NCI-H1930 (cell line): ENCODE results near the gene LRP11.
A peak's percentile ranks its signal among the peaks of the same experiment; 100 is the strongest.
"Not testable (repeated sequence)": the region's sequence is repeated elsewhere in the genome, so short reads cannot be mapped to it uniquely, and the experiment has no call there.

Experiments
- DNase-seq, 2 experiments: peaks; one replicate each; lab custom pipeline; 2025; lab: John Stamatoyannopoulos, UW

The LRP11 gene

DNA sequence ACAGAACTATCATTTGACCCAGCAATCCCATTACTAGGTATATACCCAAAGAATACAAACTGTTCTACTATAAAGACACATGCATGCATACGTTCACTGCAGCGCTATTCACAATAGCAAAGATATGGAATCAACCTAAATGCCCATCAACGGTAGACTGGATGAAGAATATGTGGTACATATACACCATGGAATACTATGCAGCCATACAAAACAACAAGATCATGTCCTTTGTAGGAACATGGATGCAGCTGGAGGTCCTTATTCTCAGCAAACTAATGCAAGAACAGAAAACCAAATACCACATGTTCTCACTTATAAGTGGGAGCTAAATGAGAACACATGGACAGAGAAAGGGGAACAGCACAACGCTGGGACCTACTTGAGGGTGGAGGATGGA lies 15.8 kb downstream of the LRP11 start:
- not testable (repeated sequence) for DNase-seq

DNA sequence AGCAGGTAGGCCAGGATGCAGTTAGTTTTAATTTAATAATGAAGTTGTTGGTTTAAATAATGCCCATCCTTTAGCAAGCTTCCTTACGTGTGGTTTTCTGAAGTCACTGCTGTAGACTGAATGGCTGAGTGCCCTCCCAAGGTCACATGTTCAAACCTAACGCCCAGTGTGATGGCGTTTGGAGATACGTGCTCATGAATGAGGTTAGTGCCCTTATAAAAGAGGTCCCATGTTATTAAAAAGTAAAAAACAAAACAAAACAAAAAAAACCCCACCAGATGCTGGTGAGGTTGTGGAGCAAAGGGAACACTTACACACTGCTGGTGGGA lies 16.3 kb downstream of the LRP11 start:
- no peak for DNase-seq

DNA sequence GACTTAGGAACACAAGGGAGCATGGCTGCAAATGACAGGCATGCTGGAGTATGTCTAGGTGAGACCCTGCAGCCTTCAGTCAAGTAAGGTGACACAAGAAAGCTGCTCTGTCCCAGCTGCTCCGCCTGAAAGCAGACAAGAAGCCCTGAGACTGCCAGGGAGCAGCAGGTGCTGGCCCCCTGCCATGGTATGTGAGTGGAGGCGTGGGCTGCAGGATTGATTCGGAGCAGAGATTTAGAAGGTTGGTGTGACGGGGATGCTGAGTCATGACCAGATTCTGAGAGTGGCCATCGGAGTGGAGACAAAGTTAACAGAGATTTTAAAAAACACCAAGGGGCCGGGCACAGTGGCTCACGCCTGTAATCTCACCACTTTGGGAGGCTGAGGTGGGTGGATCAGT lies 17.8 kb downstream of the LRP11 start:
- DNase-seq = no peak

DNA sequence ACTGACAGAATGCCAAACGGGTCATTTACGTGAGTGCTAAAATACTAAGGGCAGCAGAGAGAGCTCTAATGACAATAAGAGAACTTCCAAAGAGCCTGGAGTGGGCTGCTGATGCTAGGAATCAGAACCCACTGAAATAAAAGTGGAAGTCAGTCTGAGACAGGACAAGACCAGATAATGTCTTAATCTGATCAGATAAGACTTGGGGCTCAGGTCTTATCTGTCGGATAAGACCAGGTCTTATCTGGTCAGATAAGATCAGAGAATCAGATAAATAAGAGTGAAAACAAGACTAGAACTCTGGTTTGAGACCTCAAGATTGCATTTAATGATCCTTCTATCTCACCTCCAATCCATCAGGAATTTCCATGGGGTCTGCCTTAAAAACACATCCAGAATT lies 18.6 kb downstream of the LRP11 start:
- no peak for DNase-seq

DNA sequence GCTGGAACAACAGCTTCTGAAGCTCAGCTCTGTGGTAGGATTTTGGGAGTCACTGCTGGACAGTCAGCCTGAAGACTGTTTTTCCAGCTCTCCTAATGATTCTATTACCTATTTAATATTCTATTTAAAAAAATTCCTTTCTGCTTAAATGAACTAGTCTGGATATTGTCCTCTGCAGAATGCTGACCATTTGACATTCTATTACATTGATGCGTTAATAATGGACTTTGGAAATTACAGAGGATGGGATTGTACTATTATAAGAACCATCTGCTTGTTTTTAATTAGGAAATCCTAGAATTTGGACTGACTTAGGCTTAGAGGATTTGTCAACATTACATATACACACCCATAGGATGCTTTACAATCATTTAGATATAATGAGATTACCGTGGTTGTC lies 19.7 kb downstream of the LRP11 start:
- no peak for DNase-seq

DNA sequence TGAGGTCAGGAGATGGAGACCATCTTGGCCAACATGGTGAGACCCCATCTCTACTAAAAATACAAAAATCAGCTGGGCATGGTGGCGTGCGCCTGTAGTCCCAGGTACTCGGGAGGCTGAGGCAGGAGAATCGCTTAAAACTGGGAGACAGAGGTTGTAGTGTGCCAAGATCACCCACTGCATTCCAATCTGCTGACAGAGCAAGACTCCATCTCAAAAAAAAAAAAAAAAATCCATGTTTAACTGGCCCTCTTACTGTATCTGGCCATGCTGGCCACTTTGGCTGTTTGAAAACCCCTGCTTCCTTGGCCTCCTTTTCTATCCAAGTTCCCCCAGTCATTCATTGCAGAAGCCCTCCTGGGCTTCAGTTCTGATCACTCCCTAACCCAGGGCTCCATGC lies 20.1 kb downstream of the LRP11 start:
- not testable (repeated sequence) for DNase-seq

DNA sequence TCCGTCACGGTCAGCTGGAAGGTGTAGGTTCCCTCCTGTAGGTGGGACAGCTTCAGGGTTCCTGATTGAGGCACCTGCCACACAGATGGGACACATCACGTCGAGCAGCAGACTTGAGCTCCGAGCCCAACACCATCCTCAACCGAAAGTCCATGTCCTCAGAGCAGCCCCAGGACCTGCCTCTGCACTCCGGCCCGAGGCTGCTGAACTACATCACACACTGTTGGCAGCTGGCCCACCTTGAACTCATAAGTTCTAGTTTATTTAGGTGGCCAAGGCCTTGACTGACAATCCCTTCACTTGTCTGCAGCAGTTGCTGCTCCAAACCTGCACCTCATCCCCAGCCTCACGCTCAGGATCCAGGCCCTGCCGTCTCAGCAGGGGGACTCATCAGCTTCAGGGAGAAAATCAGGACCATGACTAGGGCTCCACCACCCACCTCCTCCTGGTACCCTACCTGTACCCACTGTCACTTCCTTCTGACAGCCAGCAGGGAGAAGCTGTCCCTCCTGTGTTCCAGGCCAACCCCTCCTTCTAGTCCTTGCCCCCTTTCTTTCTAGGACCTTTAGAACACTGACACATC lies 21.0 kb downstream of the LRP11 start:
- DNase-seq = no peak

DNA sequence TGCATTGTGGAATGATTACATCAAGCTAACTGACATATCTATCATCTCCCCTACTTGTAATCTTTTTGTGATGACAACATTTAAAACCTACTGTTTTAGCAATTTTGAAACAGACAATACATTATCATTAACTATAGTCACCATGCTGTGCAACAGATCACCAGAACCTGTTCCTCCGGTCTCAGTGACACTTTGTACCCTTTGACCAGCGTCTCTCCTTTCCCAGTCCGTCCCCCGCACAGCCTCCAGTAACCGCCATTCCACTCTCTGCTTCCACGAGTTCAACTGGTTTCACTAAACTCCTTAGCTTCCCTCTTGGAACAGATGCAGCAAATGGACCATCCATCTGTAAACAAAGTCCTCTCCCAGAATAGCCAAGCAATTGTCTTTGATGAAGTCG lies 21.8 kb downstream of the LRP11 start:
- no peak for DNase-seq

DNA sequence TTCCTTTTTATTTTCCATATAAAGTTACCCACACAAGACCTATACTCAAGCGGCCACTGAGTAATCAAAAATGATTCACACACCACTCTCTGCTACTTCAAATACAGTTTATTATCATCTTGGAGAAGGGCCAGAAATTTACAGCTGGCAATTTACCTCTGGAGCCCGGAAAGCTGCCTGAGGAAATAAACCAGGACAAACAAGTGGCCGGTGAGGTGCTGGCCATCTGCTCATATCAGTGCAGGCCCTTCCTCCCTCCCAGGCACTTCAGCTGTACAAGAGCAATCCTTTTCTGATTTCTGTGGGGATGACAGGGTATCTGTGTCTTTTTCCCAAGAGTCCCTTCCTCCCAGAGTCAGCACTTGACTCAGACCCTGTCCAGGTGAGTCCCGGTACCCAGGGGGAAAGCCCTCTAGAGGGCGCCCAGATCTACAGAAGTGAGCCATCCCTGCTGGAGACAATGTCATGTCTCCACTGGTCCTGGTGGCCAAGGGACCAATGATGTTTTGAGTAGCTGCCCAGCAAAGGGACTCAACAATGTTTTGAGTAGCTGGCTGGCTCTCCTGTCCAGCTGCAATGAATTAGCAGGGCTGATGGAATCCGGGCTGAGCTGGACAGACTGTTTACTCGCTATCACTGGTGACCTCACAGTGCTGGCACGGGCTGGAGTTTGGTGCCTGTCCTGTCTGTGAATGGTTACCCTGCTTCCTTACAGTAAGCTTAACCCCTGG lies 23.6 kb downstream of the LRP11 start:
- peak in 1 of 2 experiments; percentile 15 for DNase-seq

DNA sequence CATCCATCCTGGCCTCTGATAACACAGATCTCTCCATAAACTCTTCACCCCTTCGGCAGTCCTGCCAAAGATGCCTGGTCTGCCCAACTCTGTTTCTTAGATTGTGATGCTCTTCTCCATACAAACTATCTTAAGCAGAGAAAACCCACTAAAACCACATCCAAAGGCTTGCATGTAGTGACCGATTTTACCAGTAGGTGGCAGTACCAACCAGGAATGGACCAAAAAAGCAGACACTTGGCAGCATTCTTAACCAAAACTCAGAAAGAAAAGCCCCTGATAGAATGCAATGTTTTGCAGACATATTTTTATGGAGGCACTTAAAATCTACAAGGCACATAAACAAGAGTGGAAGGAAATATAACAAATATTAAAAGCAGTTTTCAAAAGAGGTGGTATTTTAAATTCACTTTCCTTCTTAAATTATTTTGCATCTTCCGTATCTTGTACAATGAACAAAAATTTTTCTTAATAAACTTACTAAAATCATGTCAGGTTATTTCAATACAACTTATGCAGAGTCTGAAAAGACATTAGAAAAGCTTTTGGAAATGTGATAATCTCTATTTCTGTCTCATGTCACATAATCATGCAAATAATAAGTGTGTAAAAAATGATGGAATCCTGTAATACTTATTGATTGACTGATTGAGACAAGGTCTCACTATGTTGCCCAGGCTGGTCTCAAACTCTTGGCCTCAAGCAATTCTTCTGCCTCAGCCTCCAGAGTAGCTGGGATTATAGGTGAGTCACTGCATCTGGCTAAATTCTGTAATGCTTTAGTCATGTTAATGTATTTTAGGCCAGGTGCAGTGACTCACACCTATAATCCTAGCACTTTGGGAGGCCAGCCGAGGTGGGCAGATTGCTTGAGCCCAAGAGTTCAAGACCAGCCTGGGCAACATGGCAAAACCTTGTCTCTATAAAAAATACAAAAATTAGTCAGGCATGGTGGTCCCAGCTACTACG lies 29.4 kb downstream of the LRP11 start:
- peak in 1 of 2 experiments; percentile 23 for DNase-seq

DNA sequence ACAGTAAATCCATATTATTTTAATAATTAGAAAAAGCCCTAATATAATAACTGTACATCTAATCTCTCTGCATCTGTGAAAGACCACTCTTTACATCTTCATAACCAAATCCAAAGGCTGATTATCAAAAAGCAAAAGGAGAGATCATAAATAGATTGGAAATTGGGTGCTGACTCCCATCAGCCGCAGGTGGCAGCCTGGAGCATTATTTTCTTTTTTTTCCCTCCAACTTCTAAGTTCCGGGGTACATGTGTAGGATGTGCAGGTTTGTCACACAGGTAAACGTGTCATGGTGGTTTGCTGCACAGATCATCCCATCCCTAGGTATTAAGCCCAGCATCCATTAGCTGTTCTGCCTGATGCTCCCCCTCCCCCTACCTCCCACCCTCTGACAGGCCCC lies 30.5 kb downstream of the LRP11 start:
- no peak for DNase-seq

DNA sequence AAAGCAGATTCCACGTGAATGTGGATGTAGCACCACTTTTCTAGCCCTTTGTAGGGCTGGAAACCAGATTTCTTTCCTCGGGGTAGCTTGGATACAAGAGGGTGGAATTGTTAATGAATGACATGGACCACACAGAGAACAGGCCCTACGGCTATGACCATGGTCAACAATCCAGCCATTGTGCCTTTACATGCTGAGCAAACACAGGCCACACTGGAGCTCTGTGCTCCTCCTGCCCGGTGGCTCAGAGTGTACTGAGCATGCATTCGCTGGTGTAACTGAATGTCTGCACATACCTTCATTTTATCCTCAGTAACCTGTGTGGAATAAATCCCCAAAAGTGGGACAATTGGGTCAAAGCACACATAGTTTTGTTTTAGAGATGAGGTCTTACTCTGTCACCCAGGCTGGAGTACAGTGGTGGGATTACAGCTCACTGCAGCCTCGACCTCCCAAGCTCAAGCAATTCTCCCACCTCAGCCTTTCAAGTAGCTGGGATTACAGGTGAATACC lies 32.8 kb downstream of the LRP11 start:
- no peak for DNase-seq

DNA sequence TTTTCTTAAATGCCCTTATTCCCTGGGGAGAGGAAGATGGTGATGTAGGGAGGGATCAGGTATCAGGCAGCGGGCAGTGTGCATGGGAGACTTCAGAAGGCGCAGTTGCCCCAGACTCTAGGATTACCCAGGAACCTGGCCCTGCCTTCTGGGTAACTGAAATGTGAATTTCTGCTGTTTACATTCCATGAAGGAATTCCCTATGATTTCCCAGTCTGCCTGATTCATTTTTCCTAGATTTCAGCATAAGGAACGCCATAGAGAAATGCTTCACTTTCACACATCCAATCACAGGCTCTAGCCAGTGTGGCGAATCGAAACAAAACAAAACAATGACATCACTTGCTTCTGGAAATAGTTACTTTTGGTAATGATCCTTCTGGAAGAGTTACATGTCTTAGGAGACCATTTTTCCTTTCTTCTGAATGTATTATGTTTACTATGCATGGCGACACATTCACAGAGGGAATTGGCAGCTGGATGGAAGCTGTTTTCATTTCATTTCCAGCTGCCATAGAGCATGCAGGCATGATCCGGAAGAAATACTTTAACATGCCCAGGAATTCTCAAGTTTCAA lies 33.3 kb downstream of the LRP11 start:
- no peak for DNase-seq

DNA sequence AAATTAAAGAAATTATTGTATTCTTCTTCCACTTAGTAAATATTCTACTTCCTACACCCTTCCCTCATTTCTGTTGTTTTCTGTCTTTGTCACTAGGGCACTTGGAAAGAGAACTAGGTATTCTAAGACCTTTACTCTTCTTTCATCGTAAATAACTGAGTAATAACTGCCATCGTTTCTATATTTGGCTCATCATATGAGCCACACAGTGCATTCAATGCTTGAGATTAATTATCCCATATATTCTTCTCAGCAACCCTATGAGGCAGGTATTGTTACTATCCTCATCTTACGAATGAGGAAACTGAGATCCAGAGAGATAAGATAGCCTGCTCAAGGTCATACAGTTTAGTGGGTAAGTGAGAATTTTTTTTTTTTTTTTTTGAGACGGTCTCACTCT lies 38.9 kb downstream of the LRP11 start:
- no peak for DNase-seq

DNA sequence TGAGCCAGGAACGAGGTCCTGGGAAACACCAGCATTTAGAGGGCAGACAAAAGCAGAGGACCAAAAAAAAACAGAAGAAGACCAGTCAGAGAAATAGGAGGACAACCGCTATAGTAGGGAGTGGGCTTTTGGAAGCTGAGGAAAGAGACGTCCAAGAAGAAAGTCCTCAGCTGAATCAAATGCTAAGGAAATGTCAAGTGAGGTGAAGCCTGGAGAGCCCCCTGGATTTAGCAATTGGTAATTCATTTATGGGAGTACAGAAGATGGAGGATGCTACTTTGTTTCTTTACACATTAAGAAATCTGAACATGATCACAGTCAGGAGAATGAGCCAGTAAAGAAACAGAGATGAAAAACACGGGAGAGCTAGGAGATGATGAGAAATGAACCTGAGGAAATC lies 41.1 kb downstream of the LRP11 start:
- no peak for DNase-seq

DNA sequence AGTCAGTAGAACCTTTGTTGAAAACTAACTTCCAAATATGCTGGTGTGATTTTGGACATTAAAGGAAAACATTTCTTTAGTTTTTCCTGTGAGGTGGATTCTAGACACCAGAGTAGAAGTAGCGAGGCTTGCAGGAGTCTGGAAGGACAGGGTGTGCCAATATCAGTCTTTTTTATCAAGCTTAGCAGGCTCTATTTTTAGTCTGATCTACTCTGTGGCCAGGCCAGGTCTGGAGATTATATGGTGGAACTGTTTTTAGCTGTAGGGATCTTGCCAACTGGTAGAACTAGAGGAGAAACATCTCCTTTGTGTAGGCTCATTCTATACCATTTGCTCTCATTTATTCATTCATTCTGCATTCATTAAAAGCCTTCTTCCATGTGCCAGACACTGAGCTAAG lies 42.7 kb downstream of the LRP11 start:
- DNase-seq = no peak

DNA sequence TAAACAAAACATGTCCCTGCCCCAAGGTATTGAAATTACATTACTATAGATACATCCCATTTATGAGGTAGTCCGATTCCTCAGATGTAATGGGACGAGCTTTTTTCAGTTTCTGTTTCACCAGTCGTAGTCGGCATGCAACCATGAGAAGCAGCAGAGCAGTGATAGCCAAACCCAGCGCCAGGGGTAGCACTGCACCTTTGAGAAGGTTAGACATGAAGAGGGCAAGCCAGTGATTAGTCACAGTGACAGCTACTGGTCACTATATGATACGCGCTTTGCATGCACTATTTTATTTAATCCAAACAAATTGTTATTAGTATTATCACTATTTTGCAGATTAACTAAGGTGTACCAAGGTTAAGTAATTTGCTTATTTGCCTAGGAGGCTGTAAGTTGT lies 43.7 kb downstream of the LRP11 start:
- DNase-seq = no peak

DNA sequence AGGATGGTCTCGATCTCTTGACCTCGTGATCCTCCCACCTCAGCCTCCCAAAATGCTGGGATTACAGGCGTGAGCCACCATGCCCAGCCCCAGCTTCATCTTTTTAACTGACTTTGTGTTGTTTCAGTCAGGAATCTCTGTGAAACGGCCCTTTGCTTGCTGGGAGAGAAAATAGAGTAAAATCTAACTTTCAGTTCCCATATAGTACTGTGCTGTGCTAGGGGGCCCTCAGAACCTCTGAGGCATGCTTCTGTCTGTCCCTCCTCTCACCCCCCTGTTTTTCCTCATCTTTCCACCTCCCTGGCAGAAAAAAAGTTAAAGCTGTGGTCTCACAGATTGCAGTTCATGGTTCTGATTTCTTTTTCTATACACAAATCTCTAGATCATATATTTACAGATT lies 48.4 kb downstream of the LRP11 start:
- DNase-seq = no peak

DNA sequence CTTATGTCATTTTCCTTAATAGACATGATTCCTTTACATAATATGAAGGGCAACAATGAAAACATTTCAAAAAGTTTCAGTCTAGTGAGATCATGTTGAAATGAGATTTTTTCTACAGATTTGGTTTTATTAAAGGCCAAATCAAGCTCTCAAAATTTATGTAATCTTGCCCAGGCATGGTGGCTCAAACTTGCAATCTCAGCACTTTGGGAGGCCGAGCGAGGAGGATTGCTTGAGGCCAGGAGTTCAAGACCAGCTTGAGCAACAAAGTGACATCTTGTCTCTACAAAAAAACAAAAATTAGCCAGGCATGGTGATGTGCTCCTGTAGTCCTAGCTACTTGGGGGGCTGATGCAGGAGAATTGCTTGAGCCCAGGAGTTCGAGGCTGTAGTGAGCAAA lies 50.8 kb downstream of the LRP11 start:
- no peak for DNase-seq

DNA sequence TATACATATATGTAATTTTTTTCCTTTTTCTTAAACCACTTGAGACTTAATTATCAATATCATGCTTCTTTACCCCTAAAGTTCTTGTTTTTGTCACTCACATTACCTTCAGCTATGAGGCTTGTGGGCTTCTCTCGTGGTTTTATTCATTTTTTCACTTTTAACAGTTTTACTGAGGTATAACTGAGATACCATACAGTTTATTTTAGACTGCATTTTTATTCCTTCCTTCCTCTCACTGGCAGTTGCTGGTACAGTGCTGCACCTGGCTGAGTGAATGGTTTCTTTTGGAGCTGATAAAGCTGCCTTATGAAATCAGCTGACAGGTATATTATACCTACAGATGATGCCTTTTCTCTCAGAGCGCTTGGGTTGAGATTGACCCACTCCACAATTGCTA lies 54.4 kb downstream of the LRP11 start:
- no peak for DNase-seq

DNA sequence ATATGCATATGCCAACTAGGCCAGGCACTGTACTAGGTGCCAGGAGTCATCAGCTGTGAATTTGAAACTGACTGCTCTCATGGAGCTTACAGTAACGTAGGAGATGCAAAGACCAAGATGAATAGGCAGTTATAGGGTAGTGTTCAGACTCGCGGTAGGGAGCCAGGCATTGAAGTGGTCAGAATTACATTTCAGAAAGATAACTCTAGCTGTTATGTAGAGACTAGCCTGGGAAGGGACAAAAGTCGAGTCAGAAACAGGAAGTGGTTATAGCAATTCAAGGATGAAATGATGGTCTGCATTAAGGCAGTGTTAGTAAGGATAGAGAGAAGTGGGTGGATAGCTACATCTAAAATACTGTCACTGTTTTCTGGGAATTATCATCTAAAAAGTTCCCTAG lies 58.0 kb downstream of the LRP11 start:
- DNase-seq = no peak

DNA sequence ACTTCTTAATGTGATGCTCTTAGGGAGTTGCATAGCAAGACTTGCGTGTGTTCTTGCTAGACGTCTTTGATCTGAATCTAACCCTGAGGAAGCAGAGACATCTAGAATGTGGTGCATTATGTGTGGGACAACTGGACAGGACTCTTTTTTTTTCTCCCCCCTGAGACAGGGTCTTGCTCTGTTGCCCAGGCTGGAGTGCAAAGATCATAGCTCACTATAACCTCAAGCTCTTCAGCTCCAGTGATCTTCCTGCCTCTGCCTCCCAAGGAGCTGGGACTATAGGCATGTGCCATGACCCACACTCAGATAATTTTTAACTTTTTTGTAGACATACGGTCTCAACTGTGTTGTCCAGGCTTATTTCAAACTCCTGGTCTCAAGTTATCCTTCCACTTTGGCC lies 80.6 kb downstream of the LRP11 start:
- DNase-seq = no peak

DNA sequence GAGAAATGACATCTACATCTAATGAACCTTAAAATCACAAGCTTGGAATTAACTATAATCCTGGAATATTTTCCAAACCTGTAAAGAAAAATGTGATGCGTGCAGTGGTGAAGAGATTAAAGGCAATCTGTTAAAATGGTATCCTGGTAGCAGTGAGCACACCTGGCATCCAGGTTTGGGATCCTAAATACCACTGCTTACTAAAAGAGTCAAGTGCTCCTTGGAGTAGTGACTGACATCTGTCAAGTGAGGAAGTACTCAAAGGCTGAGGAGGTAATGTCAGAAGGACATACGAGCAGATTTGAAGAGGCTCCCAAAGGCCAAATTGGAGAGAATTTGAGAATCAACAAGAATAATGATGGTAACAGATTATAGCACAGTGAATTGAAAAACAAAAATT lies 81.8 kb downstream of the LRP11 start:
- no peak for DNase-seq
